RWPE1 (cell line): ENCODE measurements around the gene STUB1.

ENCODE experiments used
- CTCF ChIA-PET: fragments of 350-600 bp; sonication (Branson Sonifier 250); formaldehyde crosslinking; extraction: SDS; loops from one replicate; lab custom pipeline; 2021; lab: Yijun Ruan, JAX
- POLR2A ChIA-PET: fragments of 400-600 bp; formaldehyde crosslinking; extraction: SDS; loops from one replicate; lab custom pipeline; 2020; ENCODE audit warnings: antibody characterized with exemption; ENCODE audit not compliant: low non-redundant PET; lab: Yijun Ruan, JAX
- DNase-seq: peaks from one replicate; pipeline ENCODE4 v3.0.0; 2012; ENCODE audit warnings: low spot score
- H3K27ac ChIP-seq: fragments of 450-650 bp; 2 replicates; pipeline ENCODE4 v1.5.1; 2017
- TF ChIP-seq, protein P1 (sequence below): fragments of 450-650 bp; conservative IDR thresholded peaks from 2 replicates; pipeline ENCODE4 v1.5.1; 2017; ENCODE audit warnings: low read depth, mild to moderate bottlenecking

Gene STUB1

DNA sequence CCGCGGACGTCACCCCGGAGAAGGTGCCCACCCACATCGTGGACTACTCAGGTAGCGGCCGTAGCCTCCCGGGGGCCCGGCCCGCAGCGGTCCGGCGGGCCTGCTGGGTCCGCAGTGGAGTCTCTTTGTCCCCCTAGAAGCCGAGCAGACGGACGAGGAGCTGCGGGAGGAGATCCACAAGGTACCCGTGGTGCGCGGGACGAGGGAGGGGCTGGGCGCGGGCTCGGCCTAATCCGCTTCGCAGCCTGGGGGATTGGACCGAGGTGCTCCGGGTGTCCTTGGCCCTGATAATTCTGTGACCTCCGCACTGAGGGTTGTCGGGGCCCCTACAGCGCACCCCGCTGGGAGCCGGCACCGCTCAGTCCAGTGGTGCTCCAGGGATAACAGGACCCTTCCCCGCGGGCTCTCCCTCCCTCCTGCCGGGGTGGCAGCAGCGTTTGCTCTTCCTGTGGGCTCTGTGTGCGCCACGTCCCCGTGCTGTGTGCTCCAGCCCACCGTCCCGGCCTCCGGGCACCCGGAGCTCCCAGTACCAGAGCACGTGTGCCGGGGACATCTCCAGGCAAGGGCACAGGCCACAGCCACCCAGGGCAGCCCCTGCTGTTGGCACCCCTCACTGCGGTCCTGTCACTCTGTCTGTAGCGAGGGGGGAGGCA is 11.6 kb upstream of the STUB1 start:
- CTCF ChIA-PET: interaction anchor here (0.6 to 1.4 kb wide), 6 partner anchors 8 to 767 kb away, joined by 3 to 5 read pairs (median 4); no protein-coding TSS in a partner anchor
- TF ChIP-seq, protein P1, sequence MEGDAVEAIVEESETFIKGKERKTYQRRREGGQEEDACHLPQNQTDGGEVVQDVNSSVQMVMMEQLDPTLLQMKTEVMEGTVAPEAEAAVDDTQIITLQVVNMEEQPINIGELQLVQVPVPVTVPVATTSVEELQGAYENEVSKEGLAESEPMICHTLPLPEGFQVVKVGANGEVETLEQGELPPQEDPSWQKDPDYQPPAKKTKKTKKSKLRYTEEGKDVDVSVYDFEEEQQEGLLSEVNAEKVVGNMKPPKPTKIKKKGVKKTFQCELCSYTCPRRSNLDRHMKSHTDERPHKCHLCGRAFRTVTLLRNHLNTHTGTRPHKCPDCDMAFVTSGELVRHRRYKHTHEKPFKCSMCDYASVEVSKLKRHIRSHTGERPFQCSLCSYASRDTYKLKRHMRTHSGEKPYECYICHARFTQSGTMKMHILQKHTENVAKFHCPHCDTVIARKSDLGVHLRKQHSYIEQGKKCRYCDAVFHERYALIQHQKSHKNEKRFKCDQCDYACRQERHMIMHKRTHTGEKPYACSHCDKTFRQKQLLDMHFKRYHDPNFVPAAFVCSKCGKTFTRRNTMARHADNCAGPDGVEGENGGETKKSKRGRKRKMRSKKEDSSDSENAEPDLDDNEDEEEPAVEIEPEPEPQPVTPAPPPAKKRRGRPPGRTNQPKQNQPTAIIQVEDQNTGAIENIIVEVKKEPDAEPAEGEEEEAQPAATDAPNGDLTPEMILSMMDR: no peak
- peak overlapping the region; percentile 94 for H3K27ac ChIP-seq
- POLR2A ChIA-PET: no interaction called here
- no peak for DNase-seq

DNA sequence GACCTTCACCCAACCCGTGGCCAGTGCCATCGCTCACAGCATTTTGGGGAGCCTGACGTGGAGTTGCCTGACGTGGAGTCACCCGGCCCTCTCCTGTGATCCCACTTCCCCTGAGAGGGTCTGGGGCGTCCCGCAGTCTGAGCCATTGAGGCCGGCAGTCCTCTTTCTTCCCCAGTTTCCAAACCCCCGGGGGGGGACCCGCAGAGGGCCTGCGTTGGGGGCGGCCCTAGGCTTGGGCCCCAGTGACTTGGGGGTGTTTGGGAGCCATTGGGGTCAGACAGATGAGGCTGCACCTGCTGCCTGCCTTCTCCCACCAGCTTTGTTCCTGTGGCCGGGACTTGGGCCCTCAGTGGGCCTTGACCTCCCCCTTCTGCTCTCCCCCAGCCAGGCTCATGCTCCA is 10.5 kb upstream of the STUB1 start:
- peak overlapping the region; percentile 94 for H3K27ac ChIP-seq
- POLR2A ChIA-PET: no interaction called here
- CTCF ChIA-PET: no interaction called here
- no peak for DNase-seq
- TF ChIP-seq, protein P1: no peak

- POLR2A ChIA-PET: interaction anchor here (0.6 kb wide), 1 partner anchor 52 kb away, joined by 3 read pairs; no protein-coding TSS in a partner anchor
- CTCF ChIA-PET: interaction anchor here (1.2 kb wide), 1 partner anchor 89 kb away, joined by 7 read pairs; no protein-coding TSS in a partner anchor
- no peak for DNase-seq
- TF ChIP-seq, protein P1: no peak
- H3K27ac ChIP-seq: peak overlapping the region; percentile 94
Measured at GRCh38 chr16:670485-671352, 9.5 kb upstream of the STUB1 start.

DNA sequence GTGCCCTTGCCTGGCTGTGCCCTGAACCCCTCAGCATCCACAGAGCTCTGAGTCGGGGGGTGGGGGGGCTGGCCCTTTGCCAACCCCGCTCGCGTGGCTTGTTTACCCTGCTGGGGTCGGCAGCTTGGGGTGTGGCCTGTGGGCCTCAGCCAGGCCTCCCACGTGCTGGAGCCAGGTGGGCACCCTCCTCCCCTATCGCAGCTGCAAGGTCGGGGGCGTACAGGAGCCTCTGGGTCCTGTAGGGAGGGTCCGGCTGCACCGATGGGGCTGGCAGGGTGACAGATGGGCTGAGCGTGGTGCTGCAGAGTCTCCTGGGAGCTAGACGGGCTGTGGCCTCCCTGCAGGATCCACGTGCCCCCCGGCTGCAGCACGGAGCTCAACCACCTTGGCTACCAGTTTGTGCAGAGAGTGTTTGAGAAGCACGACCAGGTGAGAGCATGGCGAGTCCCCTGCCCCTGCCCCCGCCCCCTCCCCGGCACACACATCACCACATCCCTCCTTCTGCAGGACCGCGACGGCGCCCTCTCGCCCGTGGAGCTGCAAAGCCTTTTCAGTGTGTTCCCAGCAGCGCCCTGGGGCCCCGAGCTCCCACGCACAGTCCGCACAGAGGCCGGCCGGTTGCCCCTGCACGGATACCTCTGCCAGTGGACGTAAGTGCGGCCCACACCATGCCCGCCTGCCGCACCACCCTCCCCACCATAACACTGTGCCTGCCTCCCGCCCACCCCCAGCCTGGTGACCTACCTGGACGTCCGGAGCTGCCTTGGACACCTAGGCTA is 8.7 kb upstream of the STUB1 start:
- ChIA-PET POLR2A (interaction anchor here (0.5 to 0.6 kb wide), 3 partner anchors 13 to 51 kb away, joined by 3 to 5 read pairs (median 3); partner anchors contain the start of gene JMJD8), CTCF (interaction anchor here (0.6 to 1.2 kb wide), 2 partner anchors 14 to 89 kb away, joined by 3 to 7 read pairs; no protein-coding TSS in a partner anchor)
- DNase-seq: no peak
- peak overlapping the region; percentile 94 for H3K27ac ChIP-seq
- TF ChIP-seq, protein P1: no peak

GRCh38 chr16:672371-672770 is 7.8 kb upstream of the STUB1 start:
- TF ChIP-seq, protein P1: no peak
- POLR2A ChIA-PET: interaction anchor here (0.6 kb wide), 1 partner anchor 12 kb away, joined by 5 read pairs; the partner anchor contains the start of gene JMJD8
- CTCF ChIA-PET: no interaction called here
- no peak for DNase-seq
- peak overlapping the region; percentile 94 for H3K27ac ChIP-seq
